HL-60 (cell line): Measurements from ENCODE around the gene MADCAM1.

ENCODE experiments used
- DNase-seq, 2 experiments: peaks; one replicate each; pipeline ENCODE4 v3.0.0-alpha.2; 2010 to 2020; ENCODE audit warnings: low read depth in 1 of 2, low spot score in 1 of 2
- H3K27ac ChIP-seq: fragments of 250-450 bp; sonication (Bioruptor Pico); replicated peaks from 2 replicates; pipeline ENCODE4 v1.5.1; 2020; ENCODE audit warnings: mild to moderate bottlenecking, moderate library complexity
- H3K27me3 ChIP-seq: fragments of 250-450 bp; sonication (Bioruptor Pico); 2 replicates; pipeline ENCODE4 v1.5.1; 2021; ENCODE audit warnings: mild to moderate bottlenecking, moderate library complexity; ENCODE audit not compliant: insufficient read depth, poor library complexity, severe bottlenecking
- H3K4me3 ChIP-seq: replicated peaks from 2 replicates; pipeline ENCODE4 v1.5.1; 2011; ENCODE audit warnings: mild to moderate bottlenecking, control low read depth, low read length; ENCODE audit not compliant: insufficient read depth
- GABPA ChIP-seq: IDR thresholded peaks from 2 replicates; pipeline ENCODE4 v1.6.1; 2012; ENCODE audit warnings: low read depth
- POLR2AphosphoS5 ChIP-seq: IDR thresholded peaks from 2 replicates; pipeline ENCODE4 v1.6.1; 2012; ENCODE audit warnings: low read depth
- SPI1 ChIP-seq: IDR thresholded peaks from 2 replicates; pipeline ENCODE4 v1.6.1; 2012; ENCODE audit warnings: low read depth, mild to moderate bottlenecking, borderline replicate concordance
- TF ChIP-seq, protein P1 (sequence below): IDR thresholded peaks from 2 replicates; pipeline ENCODE4 v1.6.1; 2012; ENCODE audit warnings: low read depth; ENCODE audit not compliant: insufficient replicate concordance
- TF ChIP-seq, protein P2 (sequence below): IDR thresholded peaks from one replicate; pipeline ENCODE4 v1.5.1; 2011; ENCODE audit warnings: low read length, control low read depth, inconsistent platforms; ENCODE audit not compliant: insufficient read depth

MADCAM1 gene

GRCh38 chr19:542173-542866, 46.0 kb downstream of the MADCAM1 start:
- TF ChIP-seq GABPA (no peak), POLR2AphosphoS5 (no peak), SPI1 (no peak)
- TF ChIP-seq, protein P1, sequence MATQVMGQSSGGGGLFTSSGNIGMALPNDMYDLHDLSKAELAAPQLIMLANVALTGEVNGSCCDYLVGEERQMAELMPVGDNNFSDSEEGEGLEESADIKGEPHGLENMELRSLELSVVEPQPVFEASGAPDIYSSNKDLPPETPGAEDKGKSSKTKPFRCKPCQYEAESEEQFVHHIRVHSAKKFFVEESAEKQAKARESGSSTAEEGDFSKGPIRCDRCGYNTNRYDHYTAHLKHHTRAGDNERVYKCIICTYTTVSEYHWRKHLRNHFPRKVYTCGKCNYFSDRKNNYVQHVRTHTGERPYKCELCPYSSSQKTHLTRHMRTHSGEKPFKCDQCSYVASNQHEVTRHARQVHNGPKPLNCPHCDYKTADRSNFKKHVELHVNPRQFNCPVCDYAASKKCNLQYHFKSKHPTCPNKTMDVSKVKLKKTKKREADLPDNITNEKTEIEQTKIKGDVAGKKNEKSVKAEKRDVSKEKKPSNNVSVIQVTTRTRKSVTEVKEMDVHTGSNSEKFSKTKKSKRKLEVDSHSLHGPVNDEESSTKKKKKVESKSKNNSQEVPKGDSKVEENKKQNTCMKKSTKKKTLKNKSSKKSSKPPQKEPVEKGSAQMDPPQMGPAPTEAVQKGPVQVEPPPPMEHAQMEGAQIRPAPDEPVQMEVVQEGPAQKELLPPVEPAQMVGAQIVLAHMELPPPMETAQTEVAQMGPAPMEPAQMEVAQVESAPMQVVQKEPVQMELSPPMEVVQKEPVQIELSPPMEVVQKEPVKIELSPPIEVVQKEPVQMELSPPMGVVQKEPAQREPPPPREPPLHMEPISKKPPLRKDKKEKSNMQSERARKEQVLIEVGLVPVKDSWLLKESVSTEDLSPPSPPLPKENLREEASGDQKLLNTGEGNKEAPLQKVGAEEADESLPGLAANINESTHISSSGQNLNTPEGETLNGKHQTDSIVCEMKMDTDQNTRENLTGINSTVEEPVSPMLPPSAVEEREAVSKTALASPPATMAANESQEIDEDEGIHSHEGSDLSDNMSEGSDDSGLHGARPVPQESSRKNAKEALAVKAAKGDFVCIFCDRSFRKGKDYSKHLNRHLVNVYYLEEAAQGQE: no peak
- TF ChIP-seq, protein P2, sequence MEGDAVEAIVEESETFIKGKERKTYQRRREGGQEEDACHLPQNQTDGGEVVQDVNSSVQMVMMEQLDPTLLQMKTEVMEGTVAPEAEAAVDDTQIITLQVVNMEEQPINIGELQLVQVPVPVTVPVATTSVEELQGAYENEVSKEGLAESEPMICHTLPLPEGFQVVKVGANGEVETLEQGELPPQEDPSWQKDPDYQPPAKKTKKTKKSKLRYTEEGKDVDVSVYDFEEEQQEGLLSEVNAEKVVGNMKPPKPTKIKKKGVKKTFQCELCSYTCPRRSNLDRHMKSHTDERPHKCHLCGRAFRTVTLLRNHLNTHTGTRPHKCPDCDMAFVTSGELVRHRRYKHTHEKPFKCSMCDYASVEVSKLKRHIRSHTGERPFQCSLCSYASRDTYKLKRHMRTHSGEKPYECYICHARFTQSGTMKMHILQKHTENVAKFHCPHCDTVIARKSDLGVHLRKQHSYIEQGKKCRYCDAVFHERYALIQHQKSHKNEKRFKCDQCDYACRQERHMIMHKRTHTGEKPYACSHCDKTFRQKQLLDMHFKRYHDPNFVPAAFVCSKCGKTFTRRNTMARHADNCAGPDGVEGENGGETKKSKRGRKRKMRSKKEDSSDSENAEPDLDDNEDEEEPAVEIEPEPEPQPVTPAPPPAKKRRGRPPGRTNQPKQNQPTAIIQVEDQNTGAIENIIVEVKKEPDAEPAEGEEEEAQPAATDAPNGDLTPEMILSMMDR: no peak
- no peak overlapping the region for H3K27ac ChIP-seq
- no peak for DNase-seq
- no peak overlapping the region for H3K4me3 ChIP-seq
- no peaks in the 10 kb centered on the region for H3K27me3 ChIP-seq

- Histone ChIP-seq H3K27ac (no peak within 1 kb of the TSS), H3K4me3 (no peak within 1 kb of the TSS), H3K27me3 (no peaks in the 10 kb centered on the region)
- DNase-seq: no peak
- TF ChIP-seq SPI1: no peak
Measured at GRCh38 chr19:543910-544608, 47.8 kb downstream of the MADCAM1 start, which contains the start of gene GZMM. Gene GZMM, plus strand, starts transcription at chr19:544053. Its CDS starts 19 bp downstream, at chr19:544072.

DNA sequence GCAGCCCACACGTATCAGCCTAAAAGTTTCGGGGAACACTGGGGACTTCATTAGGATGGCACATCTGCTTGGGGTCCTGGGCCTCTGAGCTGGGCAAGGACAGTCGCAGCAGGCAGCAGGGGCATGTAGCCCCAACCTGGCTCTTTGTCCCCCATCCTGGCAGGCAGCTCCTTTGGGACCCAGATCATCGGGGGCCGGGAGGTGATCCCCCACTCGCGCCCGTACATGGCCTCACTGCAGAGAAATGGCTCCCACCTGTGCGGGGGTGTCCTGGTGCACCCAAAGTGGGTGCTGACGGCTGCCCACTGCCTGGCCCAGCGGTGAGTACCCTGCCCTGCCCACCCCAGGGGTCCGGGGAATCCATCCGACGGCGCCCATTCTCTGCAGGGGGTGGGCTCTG, 50.8 kb downstream of the MADCAM1 start:
- DNase-seq: no peak
- Histone ChIP-seq H3K27me3 (no peaks in the 10 kb centered on the region), H3K27ac (no peak overlapping the region), H3K4me3 (no peak overlapping the region)
- no peak for TF ChIP-seq SPI1
- no peak for TF ChIP-seq GABPA
- TF ChIP-seq, protein P1: no peak
- TF ChIP-seq POLR2AphosphoS5: no peak
- TF ChIP-seq, protein P2: no peak

DNA sequence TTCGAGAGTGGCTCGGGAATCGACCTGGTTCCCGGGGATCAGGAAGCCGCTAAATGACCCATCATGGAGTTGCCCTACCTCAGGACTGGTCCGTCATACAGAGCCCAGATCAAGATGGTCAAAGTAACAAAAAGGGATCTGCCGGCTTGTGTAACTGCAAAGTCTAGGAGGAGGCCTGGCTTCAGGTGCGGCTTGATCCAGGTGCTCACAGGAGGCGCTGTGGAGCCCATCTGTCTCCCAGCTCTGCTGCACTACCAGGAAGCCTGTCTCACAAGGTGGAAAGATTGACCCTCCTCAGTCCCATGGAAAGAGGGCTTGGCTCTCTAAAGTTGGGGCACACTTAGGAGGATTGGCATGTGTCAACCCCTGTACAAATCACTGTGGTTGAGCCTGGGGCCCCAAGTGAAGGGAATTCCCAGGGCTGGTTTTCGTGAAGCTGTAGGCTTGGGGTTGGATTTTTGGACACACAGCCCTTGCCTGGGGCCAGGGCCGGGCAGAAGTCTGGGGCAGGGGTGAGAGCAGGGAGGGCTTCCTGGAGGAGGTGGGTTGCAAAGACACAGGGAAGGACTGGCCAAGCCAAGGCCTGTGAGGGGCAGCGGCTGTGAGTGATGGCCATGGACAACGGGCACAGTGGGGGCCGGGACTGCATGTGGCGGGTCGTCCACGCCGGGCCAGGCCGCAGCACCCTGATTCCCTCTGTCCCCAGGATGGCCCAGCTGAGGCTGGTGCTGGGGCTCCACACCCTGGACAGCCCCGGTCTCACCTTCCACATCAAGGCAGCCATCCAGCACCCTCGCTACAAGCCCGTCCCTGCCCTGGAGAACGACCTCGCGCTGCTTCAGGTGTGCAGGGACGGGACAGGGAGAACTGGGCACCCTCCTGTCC, 51.8 kb downstream of the MADCAM1 start:
- no peak overlapping the region for H3K4me3 ChIP-seq
- TF ChIP-seq, protein P2: no peak
- TF ChIP-seq POLR2AphosphoS5 (no peak), SPI1 (no peak), GABPA (no peak)
- TF ChIP-seq, protein P1: no peak
- no peak for DNase-seq
- no peak overlapping the region for H3K27ac ChIP-seq
- H3K27me3 ChIP-seq: no peaks in the 10 kb centered on the region
